CD4-positive, alpha-beta T cell treated with Interferon alpha-2 for 1 hour (primary cell): ENCODE measurements around the gene ZDHHC8.

ENCODE experiments used
- DNase-seq, 2 donors: peaks; one replicate each; pipeline ENCODE4 v3.0.0-alpha.2; 2020 to 2022

ZDHHC8 gene, protein sequence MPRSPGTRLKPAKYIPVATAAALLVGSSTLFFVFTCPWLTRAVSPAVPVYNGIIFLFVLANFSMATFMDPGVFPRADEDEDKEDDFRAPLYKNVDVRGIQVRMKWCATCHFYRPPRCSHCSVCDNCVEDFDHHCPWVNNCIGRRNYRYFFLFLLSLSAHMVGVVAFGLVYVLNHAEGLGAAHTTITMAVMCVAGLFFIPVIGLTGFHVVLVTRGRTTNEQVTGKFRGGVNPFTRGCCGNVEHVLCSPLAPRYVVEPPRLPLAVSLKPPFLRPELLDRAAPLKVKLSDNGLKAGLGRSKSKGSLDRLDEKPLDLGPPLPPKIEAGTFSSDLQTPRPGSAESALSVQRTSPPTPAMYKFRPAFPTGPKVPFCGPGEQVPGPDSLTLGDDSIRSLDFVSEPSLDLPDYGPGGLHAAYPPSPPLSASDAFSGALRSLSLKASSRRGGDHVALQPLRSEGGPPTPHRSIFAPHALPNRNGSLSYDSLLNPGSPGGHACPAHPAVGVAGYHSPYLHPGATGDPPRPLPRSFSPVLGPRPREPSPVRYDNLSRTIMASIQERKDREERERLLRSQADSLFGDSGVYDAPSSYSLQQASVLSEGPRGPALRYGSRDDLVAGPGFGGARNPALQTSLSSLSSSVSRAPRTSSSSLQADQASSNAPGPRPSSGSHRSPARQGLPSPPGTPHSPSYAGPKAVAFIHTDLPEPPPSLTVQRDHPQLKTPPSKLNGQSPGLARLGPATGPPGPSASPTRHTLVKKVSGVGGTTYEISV

DNA sequence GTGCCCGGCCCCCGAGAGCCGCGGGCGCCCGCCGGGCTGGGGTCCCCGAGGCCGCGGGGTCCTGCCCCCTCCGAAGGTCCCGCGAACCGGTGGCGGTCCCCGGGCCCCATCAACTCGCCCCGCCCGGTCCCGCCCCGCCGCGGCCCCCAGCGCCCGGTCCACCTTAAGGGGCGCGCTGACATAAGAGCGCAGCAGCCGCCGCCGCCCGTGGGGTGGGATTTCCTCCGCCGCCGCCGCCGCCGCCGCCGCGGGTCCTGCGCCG is at the start of gene ZDHHC8:
TSS of gene ZDHHC8 (plus strand) at position 208 of the 262 bp plus-strand sequence. CDS start 144 bp downstream, outside the sequence.
- peak in 1 of 2 donors; percentile 54 for DNase-seq

DNA sequence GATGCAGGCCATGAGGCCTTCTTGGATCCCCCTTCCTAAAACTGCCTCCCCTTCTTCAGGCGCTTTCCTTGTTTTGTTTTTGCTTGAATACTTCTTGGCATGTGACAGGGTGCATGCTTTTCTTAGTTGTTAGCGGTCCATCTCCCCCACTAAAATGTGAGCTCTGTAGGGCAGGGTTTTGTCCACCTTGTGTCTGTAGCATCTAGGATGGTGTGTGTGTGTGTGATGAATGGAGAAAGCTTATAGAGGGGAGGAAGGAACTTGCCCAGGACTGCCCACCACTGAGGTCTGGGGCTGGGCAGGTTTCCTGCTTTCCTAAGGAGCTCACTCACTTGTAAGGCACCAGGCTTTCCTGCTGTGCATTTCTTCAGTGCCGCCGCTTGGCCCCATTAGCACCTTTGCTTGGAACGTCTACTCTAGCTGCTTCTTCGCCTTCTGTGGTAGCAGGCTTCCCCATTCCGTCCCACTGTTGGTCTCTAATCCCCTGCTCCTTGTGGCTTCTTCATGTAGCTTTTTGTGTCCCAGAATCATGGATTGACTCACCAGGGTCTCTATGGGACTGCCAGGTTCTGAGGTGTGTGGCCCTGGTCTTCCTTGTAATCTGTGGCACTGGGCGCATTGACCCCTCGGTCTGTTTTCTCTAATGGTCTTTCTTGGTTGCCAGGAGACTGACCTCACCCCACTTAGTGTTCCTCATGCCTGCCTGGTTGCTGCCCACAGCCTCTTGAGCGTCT is 48.3 kb upstream of the ZDHHC8 start:
- no peak for DNase-seq

DNA sequence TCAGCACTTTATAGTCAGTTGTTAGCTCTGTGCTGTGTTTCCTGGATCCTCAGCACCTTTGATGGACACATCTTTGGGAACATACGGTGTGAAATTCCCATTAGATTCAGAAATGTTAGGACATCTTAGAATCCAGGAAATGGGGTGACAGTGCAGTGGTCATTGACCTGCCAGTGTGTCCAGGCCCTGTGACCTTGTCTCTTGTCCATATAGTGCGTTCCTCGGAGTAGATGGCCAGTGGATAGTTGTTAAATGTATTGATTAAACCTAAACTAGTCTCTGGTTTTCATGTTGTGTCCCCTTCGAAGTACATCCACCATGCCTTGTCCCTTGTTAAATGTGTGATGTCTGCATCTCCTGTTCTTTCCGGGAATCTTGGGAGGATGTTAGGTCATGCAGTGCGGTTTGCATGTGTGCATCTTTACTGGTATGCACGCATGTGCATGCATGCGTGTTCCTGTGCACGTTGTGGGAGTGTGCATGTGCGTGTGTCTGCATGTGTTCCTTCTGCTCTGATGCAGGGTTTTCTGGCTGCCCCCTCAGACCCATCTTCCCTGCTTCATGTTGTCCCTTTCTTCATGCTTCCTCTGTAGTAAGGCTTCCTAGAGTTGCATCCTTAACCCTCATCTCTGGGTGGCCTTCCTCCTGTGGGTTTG is 47.6 kb upstream of the ZDHHC8 start:
- DNase-seq, result no peak

DNA sequence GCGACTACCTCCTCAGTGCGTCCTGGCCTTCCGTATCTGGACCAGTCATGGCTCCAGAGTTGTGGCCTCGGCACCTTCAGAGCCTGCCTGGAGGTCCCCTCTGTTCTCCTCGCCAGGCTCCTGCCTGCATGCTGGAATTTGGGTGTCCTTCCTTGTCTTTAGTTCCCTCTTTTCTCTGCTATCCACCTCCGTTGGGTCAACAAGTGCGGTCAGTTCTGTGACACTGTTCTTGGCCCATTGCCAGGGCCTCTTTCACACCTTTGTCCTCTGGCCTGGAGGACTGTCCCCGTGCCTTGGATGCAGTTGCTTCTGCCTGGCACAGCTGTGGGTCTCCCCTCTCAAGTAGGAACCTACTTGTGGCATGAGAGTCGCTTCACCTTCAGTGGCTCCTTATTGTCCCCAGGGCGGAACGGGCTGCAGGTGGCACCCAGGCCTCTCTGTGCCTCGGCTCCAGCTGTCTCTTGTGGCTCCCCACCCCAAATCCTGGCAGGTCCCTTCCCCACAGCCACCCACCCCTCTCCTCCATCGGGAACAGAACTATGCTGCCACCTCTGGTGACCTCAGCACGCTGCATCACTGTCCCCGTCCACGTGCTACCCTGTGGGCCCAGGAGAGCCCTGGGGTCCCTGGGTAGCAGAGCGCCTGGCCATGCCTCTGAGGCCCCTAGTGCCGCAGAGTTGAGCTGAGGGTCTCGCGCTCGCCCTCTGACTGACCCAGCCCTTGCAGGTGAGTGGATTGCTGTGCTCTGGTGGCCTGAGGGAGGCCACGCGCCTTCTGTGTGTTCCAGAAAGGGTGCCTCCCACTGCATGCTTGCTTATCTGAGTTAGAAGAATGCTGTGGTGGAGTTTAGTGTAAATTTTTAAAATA is 46.8 kb upstream of the ZDHHC8 start:
- DNase-seq, result peak in 1 of 2 donors; percentile 26

DNA sequence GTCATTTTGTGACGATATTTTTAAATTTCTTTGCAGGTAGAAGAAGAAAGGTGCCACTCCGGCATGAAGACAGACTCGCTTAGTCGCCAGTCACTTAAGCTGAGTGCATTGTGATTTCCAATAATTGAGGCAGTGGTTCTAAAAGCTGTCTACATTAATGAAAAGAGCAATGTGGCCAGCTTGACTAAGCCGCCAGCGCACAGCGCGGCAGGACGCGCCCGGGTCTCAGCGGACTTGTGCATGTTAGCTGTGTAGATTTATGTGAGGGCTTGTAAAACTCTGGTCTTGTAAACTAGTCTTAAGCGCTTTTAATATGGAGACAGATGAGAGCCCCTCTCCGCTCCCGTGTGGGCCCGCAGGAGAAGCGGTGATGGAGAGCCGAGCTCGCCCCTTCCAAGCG is 46.0 kb upstream of the ZDHHC8 start:
- DNase-seq, result no peak

DNA sequence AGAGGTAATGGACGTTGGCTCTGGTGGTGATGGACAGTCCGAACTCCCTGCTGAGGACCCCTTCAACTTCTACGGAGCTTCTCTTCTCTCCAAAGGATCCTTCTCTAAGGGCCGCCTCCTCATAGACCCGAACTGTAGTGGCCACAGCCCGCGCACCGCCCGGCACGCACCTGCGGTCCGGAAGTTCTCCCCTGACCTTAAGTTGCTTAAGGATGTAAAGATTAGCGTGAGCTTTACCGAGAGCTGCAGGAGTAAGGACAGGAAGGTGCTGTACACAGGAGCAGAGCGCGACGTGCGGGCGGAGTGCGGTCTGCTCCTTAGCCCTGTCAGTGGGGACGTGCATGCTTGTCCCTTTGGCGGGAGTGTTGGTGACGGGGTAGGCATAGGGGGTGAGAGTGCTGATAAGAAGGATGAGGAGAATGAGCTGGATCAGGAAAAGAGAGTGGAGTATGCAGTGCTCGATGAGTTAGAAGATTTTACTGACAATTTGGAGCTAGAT is 45.5 kb upstream of the ZDHHC8 start:
- DNase-seq, result no peak

DNA sequence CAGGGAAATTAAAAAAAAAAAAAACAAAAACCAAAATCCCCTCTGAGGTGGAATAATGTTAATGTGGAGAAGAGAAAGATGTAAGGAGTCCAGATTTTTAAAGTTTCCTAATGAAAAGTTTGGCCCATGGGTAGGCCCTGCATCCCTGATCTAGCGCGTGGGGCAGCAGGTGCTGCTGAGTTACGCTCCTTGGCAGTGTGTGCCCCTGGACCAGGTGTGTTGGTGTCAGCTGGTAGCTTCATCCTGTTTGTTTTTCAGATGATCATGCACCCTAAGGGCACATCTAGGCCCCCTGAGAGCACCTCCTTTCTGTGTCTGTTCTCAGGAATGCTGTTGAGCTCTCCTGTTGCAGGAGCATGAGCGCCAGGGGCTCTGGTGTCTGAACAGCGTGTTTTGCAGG is 44.8 kb upstream of the ZDHHC8 start:
- DNase-seq, result no peak

DNA sequence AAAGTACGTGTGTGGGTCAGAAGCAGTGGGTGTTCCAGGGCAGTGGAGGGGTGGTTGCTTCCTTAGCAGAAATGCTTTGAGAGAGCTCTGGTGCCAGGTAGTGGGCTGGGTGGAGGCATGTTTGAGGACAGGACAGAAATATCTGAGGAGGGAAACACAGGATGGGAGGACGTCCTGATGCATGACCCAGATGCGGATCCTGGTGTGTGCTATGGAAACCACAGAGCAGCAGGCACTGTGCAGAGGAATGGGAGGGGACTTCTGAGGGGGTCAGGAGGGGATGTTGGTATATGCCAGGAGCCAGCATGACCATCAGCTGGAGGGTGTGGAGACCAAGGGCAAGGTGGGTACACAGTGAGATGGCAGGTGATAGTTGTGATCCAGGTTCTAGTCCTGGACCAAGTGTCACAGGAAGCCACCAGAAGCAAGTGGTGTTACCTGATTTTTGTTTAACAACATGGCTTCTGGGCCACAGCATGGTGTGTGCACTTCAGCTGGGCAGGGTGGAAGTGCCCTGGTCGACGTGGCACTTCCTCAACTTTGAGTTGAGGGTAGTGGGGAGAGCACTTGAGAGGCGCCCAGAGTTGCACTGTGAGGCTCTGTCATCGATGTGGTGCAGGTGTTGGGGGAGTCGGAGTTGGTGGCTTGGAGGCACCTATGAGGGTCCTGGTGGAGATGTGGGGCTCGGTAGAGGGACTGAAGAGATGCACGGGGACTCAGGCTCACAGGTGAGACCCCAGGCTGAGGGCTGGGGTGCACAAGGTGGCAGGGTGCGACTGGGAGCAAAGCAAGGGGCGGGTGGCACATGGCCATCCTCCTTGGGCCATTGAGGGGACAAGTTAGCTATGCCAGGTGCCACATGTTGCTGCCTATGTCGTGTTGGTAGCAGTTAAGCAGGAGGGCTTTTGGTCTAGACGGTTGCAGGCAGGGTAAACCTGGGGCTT is 44.0 kb upstream of the ZDHHC8 start:
- no peak for DNase-seq

DNA sequence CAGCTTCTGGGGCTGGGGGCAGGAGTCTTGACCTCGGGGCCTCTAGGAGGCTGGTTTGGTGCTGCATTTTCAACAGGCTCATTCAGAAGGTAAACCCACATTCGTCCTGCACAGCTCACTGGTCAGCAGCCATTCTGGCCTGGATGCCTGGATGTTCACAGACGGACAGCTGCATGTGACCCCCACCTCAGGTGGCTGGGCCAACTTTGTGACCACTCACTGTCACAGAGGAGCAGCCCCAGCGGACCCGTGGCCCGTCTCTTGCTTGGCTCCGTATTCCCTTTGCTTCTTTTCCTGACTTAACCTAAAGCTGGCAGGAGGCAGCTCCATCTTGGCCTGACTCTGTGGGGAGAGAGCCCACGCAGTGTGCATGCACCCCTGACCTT is 43.3 kb upstream of the ZDHHC8 start:
- no peak for DNase-seq

DNA sequence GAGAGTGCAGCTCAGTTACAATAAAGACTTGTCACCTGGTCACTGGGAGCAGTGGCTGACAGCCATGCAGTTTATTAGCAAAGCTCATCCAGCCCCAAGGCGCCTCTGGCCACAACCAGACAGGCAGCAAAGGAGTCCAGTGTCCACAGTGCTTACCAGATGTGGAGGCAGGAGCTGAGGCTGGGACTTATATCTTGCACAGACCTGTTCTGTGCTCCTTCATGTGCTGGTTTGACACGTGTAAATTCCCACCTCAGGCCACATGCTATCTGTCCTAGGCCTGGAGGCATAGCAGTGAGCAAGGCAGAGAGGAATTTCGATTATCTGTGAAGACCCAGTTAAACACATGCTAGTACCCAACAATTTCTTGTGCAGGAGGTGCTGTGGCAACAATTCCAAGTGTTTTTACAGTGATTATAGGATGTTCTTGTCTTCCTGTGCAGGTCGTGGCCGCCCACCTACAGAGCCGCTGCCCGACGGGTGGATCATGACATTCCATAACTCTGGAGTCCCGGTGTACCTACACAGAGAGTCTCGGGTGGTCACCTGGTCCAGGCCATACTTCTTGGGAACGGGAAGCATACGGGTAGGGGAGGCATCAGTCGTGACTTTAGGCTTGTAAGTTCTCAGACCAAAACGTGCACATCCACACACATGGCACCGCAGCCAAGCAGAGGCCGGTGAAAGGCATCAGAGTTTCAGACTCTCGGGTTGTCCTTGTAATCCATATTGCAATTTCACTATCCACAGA is 42.2 kb upstream of the ZDHHC8 start:
- no peak for DNase-seq

DNA sequence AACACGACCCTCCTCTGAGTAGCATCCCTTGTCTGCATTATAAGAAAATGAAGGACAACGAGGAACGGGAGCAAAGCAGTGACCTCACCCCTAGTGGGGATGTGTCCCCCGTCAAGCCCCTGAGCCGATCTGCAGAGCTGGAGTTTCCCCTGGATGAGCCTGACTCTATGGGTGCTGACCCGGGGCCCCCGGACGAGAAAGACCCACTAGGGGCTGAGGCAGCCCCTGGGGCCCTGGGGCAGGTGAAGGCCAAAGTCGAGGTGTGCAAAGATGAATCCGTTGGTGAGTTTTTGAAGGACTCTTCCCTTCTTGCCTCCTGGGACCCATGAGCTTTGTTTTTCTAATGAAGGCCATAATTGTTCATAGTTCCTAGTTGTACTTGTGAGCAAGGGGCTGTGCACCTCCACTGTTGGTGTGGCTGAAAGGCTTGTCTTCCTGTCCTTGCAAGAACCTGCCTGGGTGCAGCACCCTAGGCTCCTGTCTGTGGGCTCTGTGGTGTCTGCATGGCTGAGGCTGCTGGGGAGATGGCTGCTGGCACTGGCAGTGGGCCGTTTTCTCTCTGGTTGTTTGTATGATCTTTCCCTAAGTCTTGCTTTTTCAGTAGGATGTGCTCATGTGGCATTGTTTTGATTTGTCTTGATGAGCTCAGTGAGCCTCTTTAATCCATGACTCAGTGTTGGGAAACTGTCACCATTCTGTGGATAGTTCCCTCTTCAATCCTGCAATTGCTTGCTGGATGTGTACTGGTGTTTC is 41.5 kb upstream of the ZDHHC8 start:
- no peak for DNase-seq

DNA sequence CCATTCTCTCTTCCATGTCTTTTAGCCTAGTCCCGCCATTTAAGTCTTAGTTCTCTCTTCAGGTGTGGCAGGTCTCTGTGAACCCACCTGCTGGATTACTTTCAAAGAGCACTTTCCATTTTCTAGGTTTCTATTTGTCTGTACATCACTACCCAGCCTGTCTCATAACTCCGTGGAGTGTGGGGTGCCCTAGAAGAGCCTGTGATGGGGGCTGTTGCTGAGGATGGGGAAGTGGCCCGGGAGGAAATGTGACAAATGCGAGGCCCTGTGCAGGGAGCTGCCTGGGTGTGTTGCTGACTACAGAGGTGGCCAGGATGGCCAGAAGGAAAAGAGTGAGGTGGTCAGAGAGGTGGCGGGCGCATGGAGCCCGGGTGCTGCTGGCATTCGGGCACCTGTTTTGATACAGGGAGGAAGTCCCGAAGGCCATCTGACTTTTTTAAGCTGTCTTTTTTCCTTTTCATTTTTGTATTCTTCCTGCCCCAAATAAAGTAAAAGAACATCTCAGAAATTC is 40.8 kb upstream of the ZDHHC8 start:
- DNase-seq, result no peak

DNA sequence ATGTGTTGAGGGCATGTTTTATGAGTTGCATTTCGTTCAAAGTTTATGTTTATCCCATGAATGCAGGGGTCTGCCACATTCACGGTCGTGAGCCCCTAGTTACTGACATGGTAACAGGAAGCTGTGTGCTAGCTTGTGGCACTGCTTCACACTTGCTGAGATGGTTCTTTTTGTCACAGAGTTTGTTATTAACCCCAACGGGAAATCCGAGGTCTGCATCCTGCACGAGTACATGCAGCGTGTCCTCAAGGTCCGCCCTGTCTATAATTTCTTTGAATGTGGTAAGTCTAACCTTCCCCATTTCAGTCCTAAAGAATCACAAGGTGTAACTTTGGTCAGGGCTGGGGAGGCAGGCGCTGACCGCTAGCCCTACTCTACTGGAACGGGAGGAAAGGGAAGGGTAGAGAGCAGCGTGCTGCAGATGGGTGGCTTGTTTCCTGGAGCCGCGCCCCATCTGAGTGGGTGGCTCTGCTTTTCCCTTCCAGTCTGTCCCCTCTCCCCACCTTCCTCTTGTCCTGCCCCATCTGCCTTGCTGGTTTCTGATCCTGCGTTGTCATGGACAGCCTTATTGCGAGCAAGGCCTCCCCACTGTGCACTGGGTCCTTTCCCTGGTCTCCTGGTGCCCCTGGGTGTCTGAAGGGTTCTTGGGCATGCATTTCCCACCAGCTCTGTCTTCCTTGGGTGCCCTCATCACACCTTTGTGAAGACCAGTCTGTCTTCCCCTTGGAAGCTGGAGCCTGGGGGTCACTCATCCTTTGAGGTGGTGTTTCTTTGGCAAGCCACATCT is 39.7 kb upstream of the ZDHHC8 start:
- peak in 1 of 2 donors; percentile 44 for DNase-seq

DNA sequence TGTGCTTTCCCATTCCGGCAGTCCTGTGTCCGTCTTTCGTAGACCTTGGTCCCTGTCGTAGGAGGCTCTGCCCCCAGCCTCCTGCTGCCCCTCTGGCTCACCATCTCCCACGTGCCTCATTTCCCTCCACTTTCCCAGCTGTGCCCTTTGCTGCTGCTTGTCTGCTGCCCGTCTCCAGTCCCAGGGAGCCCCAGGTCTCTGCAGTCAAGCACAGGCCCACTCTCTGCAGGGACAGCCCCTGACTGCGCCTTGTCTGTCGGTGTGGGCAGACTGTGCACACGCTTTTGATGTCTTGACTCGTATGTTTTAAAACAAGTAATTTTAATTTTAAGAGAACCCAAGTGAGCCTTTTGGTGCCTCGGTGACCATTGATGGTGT is 39.1 kb upstream of the ZDHHC8 start:
- DNase-seq, result no peak

DNA sequence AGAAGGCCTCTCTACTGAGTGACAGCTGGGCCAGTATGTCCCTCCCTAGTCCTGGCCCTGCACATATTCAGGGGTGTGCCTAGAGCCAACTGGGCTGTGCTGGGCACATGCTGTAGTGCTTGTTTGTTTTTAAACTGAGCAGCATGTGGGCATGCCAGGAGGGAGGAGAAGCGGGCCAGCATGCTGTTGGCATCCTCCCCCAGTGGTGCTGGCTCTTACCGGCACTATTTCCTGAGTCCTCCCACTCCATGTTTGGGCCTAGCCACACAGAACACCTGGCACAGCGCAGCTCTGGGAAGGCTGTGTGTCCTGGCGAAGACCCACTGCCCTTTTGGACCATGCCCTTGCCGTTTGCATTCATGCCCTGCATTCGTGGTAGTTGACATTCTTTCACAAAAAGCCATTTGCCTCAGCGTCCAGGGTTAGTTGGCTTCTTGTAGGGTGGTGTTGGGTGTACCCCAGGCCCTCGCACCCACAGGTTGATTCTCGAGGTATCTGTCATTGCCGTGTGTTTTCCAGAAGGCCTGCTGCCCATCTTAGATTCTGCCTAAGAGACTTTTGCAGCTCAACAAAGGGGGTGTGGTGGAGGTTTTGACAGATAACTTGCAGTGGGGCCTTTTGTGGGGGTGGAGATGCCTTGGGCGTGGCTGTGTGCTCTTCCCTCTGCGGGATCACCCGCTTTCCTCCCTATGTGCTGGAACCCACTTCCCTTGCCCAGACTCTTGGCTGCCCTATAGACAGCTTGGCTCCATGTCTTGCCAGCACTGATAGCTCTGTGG is 38.0 kb upstream of the ZDHHC8 start:
- no peak for DNase-seq

DNA sequence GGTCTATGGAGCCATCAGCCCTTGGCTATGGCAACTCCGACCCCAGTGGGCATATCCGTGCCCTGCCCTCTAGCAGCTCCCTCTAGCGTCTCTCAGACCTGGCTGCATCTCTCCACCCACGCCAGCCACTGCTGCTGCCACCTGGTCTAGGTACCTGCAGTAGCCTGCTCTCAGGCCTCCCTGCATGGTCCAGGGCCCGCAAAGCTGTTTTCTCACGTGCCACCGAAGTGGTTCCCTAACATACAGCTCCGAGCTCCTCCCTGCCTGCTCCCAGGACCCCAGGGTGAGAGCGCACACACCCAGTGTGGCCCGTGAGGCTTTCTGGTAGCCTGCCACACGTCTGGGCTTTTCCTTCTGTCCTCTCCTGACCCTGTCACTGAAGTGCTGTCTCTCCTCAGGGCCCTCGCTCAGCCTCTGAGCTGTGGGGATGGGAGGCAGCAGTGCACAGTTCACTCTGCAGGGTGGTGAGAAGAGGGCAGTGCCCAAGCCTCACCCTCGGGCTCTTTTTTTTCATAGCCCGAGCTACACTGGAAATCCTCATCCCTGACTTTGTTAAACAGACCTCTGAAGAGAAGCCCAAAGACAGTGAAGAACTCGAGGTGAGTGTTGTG is 37.3 kb upstream of the ZDHHC8 start:
- DNase-seq, result no peak

DNA sequence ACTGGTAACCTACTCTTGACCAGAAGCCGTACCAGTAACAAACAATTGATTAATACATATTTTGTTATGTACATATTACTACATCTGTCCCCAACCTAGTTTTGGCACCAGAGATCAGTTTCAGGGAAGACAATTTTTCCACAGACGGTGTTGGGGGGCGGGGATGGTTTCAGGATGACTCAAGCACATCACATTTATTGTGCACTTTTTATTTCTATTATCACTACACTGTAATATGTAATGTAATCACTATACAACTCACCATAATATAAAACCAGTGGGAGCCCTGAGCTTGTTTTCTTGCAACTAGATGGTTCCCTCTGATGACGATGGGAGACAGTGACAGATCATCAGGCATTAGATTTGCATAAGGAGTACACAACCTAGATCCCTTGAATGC is 36.1 kb upstream of the ZDHHC8 start:
- DNase-seq, result no peak
